ENCODE results near the gene EIF3F.

The EIF3F gene, protein sequence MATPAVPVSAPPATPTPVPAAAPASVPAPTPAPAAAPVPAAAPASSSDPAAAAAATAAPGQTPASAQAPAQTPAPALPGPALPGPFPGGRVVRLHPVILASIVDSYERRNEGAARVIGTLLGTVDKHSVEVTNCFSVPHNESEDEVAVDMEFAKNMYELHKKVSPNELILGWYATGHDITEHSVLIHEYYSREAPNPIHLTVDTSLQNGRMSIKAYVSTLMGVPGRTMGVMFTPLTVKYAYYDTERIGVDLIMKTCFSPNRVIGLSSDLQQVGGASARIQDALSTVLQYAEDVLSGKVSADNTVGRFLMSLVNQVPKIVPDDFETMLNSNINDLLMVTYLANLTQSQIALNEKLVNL

GRCh38 chr11:7986768-7987559, at the start of gene EIF3F:
EIF3F (plus strand) TSS chr11:7987337; CDS start chr11:7987353, 16 bp downstream.
- DNase-seq (ENCODE audit: low read depth) = peak; percentile 100
- H3K4me3 ChIP-seq (replicated peaks; ENCODE audit: low read depth, low read length) = peak within 1 kb of the TSS; percentile 70
- TF ChIP-seq, protein P1, sequence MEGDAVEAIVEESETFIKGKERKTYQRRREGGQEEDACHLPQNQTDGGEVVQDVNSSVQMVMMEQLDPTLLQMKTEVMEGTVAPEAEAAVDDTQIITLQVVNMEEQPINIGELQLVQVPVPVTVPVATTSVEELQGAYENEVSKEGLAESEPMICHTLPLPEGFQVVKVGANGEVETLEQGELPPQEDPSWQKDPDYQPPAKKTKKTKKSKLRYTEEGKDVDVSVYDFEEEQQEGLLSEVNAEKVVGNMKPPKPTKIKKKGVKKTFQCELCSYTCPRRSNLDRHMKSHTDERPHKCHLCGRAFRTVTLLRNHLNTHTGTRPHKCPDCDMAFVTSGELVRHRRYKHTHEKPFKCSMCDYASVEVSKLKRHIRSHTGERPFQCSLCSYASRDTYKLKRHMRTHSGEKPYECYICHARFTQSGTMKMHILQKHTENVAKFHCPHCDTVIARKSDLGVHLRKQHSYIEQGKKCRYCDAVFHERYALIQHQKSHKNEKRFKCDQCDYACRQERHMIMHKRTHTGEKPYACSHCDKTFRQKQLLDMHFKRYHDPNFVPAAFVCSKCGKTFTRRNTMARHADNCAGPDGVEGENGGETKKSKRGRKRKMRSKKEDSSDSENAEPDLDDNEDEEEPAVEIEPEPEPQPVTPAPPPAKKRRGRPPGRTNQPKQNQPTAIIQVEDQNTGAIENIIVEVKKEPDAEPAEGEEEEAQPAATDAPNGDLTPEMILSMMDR (IDR thresholded peaks at IDR 0.05; ENCODE audit: low read length, missing control alignments) = peak; percentile 81

DNA sequence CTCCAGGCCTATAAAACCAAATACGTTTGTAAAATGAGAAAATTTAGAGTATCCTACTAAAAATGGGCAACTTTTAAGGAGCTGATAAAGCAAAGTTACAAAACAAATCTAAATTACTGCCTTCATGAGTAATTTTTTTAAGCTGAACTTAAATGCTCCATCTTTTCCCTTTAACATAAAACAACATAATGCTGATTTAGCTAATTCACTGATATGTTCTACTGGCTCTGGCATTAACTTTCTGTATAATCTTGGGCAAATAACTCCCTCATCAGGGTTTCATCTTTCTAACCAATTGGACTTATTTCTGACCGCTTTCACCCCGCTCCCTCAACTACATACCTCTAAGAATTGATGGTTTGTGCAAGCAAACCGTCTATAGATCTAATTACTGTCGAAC, 46.0 kb upstream of the EIF3F start:
- no peak overlapping the region for H3K4me3 ChIP-seq (replicated peaks; ENCODE audit: low read depth, low read length)
- no peak for DNase-seq (ENCODE audit: low read depth)

DNA sequence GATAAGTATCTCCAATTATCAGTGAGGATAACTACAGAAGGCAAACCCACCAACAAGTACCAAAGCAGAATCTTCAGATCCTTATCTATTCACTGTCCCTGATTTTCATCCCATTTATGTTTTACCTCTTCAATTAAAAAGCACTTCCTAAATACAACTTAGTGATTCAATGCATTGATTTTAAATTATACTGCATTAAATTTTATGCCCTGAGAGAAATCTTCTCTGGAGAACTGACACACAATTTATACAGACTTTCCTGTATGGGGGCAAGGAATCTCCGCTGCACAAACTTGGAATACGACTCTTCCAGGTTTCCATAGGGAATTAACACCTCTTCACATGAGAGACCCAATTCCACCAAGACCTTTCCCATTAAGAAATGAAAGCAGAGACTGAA, 45.5 kb upstream of the EIF3F start, which contains the start of gene OR10A3:
OR10A3 (minus strand) TSS at position 101 of the 400 bp plus-strand sequence. CDS start 2,188 bp downstream, outside the sequence.
- no peak for DNase-seq (ENCODE audit: low read depth)
- TF ChIP-seq, protein P1 (IDR thresholded peaks at IDR 0.05; ENCODE audit: low read length, missing control alignments) = no peak
- H3K4me3 ChIP-seq (replicated peaks; ENCODE audit: low read depth, low read length) = no peak within 1 kb of the TSS

More for the DNA sequence above, 46.0 kb upstream of the EIF3F start:
- TF ChIP-seq, protein P1 (IDR thresholded peaks at IDR 0.05; ENCODE audit: low read length, missing control alignments) = no peak

GRCh38 chr11:7944123-7944522, 43.0 kb upstream of the EIF3F start:
- TF ChIP-seq, protein P1 (IDR thresholded peaks at IDR 0.05; ENCODE audit: low read length, missing control alignments) = no peak
- no peak overlapping the region for H3K4me3 ChIP-seq (replicated peaks; ENCODE audit: low read depth, low read length)
- no peak for DNase-seq (ENCODE audit: low read depth)

GRCh38 chr11:7949934-7950333, 37.2 kb upstream of the EIF3F start:
- DNase-seq (ENCODE audit: low read depth) = no peak
- no peak overlapping the region for H3K4me3 ChIP-seq (replicated peaks; ENCODE audit: low read depth, low read length)
- TF ChIP-seq, protein P1 (IDR thresholded peaks at IDR 0.05; ENCODE audit: low read length, missing control alignments) = no peak

DNA sequence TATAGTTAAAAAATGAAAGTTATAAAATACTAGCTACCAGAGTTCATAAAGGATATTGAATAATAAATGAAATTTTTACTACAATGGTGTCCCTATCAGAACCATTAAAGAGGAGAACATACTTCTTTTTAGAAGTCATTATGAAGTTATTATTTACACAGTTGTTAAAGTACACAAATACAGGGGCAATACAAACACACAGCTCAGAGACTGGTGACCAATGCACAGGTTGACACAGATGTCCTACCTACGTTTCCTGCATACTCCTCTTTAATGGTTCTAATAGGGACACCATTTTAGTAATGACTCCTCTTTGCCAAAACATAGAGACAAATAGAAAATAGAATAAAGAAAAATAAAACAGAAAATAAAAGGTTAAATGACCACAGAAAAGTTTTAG, 31.9 kb upstream of the EIF3F start:
- DNase-seq (ENCODE audit: low read depth) = no peak
- TF ChIP-seq, protein P1 (IDR thresholded peaks at IDR 0.05; ENCODE audit: low read length, missing control alignments) = no peak
- no peak overlapping the region for H3K4me3 ChIP-seq (replicated peaks; ENCODE audit: low read depth, low read length)

All from fibroblast of pulmonary artery (primary cell).